HG03039 (cell line): ENCODE measurements around the gene TEX51.

Source experiments
- ATAC-seq: cut with Tn5 transposase; IDR thresholded peaks from one replicate; pipeline ENCODE4 v1.9.1; 2021; ENCODE audit warnings: mild to moderate bottlenecking, moderate library complexity; ENCODE audit not compliant: unreplicated experiment

Gene TEX51

GRCh38 chr2:126878601-126879000, 20.1 kb upstream of the TEX51 start:
- no peak for ATAC-seq

GRCh38 chr2:126879348-126880298, 19.1 kb upstream of the TEX51 start:
- no peak for ATAC-seq

- no peak for ATAC-seq
Observed at GRCh38 chr2:126880324-126880723, 18.4 kb upstream of the TEX51 start.

GRCh38 chr2:126880817-126881216, 17.9 kb upstream of the TEX51 start:
- no peak for ATAC-seq

GRCh38 chr2:126881591-126881990, 17.1 kb upstream of the TEX51 start:
- ATAC-seq, result no peak

- ATAC-seq, result no peak
Observed at GRCh38 chr2:126882181-126882580, 16.5 kb upstream of the TEX51 start.

- no peak for ATAC-seq
Observed at GRCh38 chr2:126882736-126883665, 15.7 kb upstream of the TEX51 start.

GRCh38 chr2:126883666-126884040, 15.0 kb upstream of the TEX51 start:
- ATAC-seq, result no peak

- no peak for ATAC-seq
Observed at GRCh38 chr2:126884861-126885750, 13.6 kb upstream of the TEX51 start.

GRCh38 chr2:126885751-126886210, 12.9 kb upstream of the TEX51 start:
- ATAC-seq, result no peak

GRCh38 chr2:126886211-126886915, 12.3 kb upstream of the TEX51 start:
- no peak for ATAC-seq

- ATAC-seq, result no peak
Observed at GRCh38 chr2:126886916-126887280, 11.8 kb upstream of the TEX51 start.

GRCh38 chr2:126887506-126887905, 11.2 kb upstream of the TEX51 start:
- ATAC-seq, result no peak

- no peak for ATAC-seq
Observed at GRCh38 chr2:126888046-126888445, 10.6 kb upstream of the TEX51 start.

- ATAC-seq, result no peak
Observed at GRCh38 chr2:126889071-126889470, 9.6 kb upstream of the TEX51 start.

- ATAC-seq, result no peak
Observed at GRCh38 chr2:126889496-126890135, 9.1 kb upstream of the TEX51 start.

GRCh38 chr2:126890136-126890510, 8.6 kb upstream of the TEX51 start:
- ATAC-seq, result no peak

- ATAC-seq, result no peak
Observed at GRCh38 chr2:126890551-126891450, 7.9 kb upstream of the TEX51 start.
